H1 (cell line): ENCODE data around the gene MTERF1. TPM values are rescaled to one million over a fixed set of nuclear protein-coding genes. Genes with fewer than 3 reads are reported as not detected.

Experiments used
- CTCF ChIA-PET: fragments of 300-600 bp; sonication (Branson Sonifier 250); formaldehyde crosslinking; loops from one replicate; lab custom pipeline; 2021; ENCODE audit not compliant: partially characterized antibody; lab: Charles Lee
- POLR2A ChIA-PET: fragments of 300-600 bp; sonication (Branson Sonifier 250); formaldehyde crosslinking; loops from one replicate; lab custom pipeline; 2021; ENCODE audit warnings: inconsistent platforms; ENCODE audit not compliant: partially characterized antibody; lab: Charles Lee
- DNase-seq, 2 experiments: peaks; one replicate each; pipeline versions ENCODE4 v3.0.0 to v3.0.0-alpha.2; 2010 to 2022; ENCODE audit warnings: low spot score in 2 of 2, low read depth in 1 of 2, mixed read lengths in 1 of 2
- FAIRE-seq: peaks from 2 replicates; lab custom pipeline; 2011; peaks lifted over from hg19 to GRCh38; lab: Jason Lieb, UNC
- H2AFZ ChIP-seq: 2 replicates; pipeline ENCODE4 v1.8.1; 2012; ENCODE audit warnings: low read length, inconsistent platforms
- H2AK5ac ChIP-seq: 2 replicates; pipeline ENCODE4 v1.6.1; 2013; ENCODE audit warnings: low read depth, low read length
- H2BK120ac ChIP-seq: replicated peaks from 2 replicates; pipeline ENCODE3; 2013; ENCODE audit warnings: low read depth, low read length, inconsistent platforms
- H2BK12ac ChIP-seq: 2 replicates; pipeline ENCODE4 v1.6.1; 2013; ENCODE audit warnings: low read depth, low read length
- H2BK15ac ChIP-seq: 2 replicates; pipeline ENCODE4 v1.6.1; 2013; ENCODE audit warnings: low read length
- H2BK20ac ChIP-seq: 2 replicates; pipeline ENCODE4 v1.6.1; 2013; ENCODE audit warnings: low read length
- H2BK5ac ChIP-seq: 2 replicates; pipeline ENCODE4 v1.6.1; 2013; ENCODE audit warnings: low read depth, low read length
- H3K14ac ChIP-seq: 2 replicates; pipeline ENCODE4 v1.6.1; 2013; ENCODE audit warnings: inconsistent platforms; ENCODE audit not compliant: insufficient read length
- H3K18ac ChIP-seq: 2 replicates; pipeline ENCODE4 v1.6.1; 2013; ENCODE audit warnings: low read length; ENCODE audit errors: extremely low read depth
- H3K23ac ChIP-seq: 2 replicates; pipeline ENCODE4 v1.6.1; 2013; ENCODE audit warnings: inconsistent platforms; ENCODE audit not compliant: insufficient read length
- H3K23me2 ChIP-seq: 2 replicates; pipeline ENCODE4 v1.6.1; 2013; ENCODE audit warnings: low read depth, low read length
- H3K27ac ChIP-seq: 2 replicates; pipeline ENCODE4 v1.6.1; 2011; ENCODE audit warnings: low read depth, low read length, inconsistent platforms
- H3K27me3 ChIP-seq, 4 experiments: replicated peaks in 1 of 4; 1 replicate in 1 of 4; 2 replicates in 3 of 4; pipeline versions ENCODE4 v1.6.1 to v1.8.1; 2011 to 2013; ENCODE audit warnings: low read length in 3 of 4, mild to moderate bottlenecking in 3 of 4, inconsistent platforms in 2 of 4, mixed read lengths in 2 of 4, moderate library complexity in 1 of 4; ENCODE audit not compliant: control insufficient read depth in 3 of 4, insufficient read depth in 3 of 4; ENCODE audit errors: extremely low read depth in 1 of 4
- H3K36me3 ChIP-seq, 4 experiments: 2 replicates each; pipeline versions ENCODE4 v1.6.1 to v1.8.1; 2011 to 2013; ENCODE audit warnings: mild to moderate bottlenecking in 4 of 4, low read length in 3 of 4, moderate library complexity in 2 of 4, control low read depth in 1 of 4, inconsistent platforms in 1 of 4; ENCODE audit not compliant: insufficient read depth in 4 of 4, control insufficient read depth in 2 of 4
- H3K4ac ChIP-seq: replicated peaks from 2 replicates; pipeline ENCODE3; 2013; ENCODE audit warnings: low read length, low read depth, mixed read lengths, inconsistent platforms; ENCODE audit not compliant: insufficient read length
- H3K4me1 ChIP-seq, 4 experiments: replicated peaks in 1 of 4; 1 replicate in 1 of 4; 2 replicates in 3 of 4; pipeline versions ENCODE4 v1.6.1 to v1.8.1; 2011 to 2013; ENCODE audit warnings: low read length in 3 of 4, inconsistent platforms in 2 of 4, mixed read lengths in 1 of 4; ENCODE audit not compliant: insufficient read depth in 4 of 4, control insufficient read depth in 3 of 4
- H3K4me2 ChIP-seq, 2 experiments: 2 replicates each; pipeline versions ENCODE4 v1.6.1 to v1.8.1; 2011 to 2013; ENCODE audit warnings: low read depth in 2 of 2, low read length in 2 of 2, control low read depth in 1 of 2, inconsistent platforms in 1 of 2, mild to moderate bottlenecking in 1 of 2; ENCODE audit not compliant: insufficient read depth in 1 of 2
- H3K4me3 ChIP-seq, 4 experiments: fragments of 200-600, 300-600 bp in 1 of 4; sonication (generic), shearing (Covaris generic), sonication (Bioruptor Twin) in 1 of 4; 2 replicates each; pipeline versions ENCODE4 v1.5.1 to v1.8.1; 2011 to 2016; ENCODE audit warnings: low read length in 4 of 4, low read depth in 3 of 4, control low read depth in 2 of 4, inconsistent platforms in 2 of 4, mild to moderate bottlenecking in 2 of 4, mixed read lengths in 1 of 4, moderate library complexity in 1 of 4; ENCODE audit not compliant: insufficient read depth in 2 of 4; ENCODE audit errors: extremely low read depth in 1 of 4
- H3K56ac ChIP-seq: replicated peaks from 2 replicates; pipeline ENCODE3; 2013; ENCODE audit warnings: low read depth, mild to moderate bottlenecking, mixed read lengths, low read length, inconsistent platforms; ENCODE audit not compliant: insufficient read length
- H3K79me1 ChIP-seq: 2 replicates; pipeline ENCODE4 v1.6.1; 2013; ENCODE audit warnings: low read depth, low read length, control low read depth
- H3K79me2 ChIP-seq, 2 experiments: 2 replicates each; pipeline versions ENCODE4 v1.6.1 to v1.8.1; 2012 to 2013; ENCODE audit warnings: low read length in 2 of 2, mild to moderate bottlenecking in 2 of 2, inconsistent platforms in 1 of 2; ENCODE audit not compliant: insufficient read depth in 2 of 2, control insufficient read depth in 1 of 2
- H3K9ac ChIP-seq, 4 experiments: replicated peaks in 1 of 4; 1 replicate in 1 of 4; 2 replicates in 3 of 4; pipeline versions ENCODE4 v1.6.1 to v1.8.1; 2011 to 2013; ENCODE audit warnings: low read depth in 3 of 4, low read length in 3 of 4, control low read depth in 2 of 4, mild to moderate bottlenecking in 2 of 4, moderate library complexity in 2 of 4, inconsistent platforms in 1 of 4; ENCODE audit errors: extremely low read depth in 1 of 4
- H3K9me3 ChIP-seq, 2 experiments: 2 replicates each; pipeline versions ENCODE4 v1.6.1 to v1.8.1; 2012 to 2013; ENCODE audit warnings: mild to moderate bottlenecking in 2 of 2, moderate library complexity in 2 of 2, control low read depth in 1 of 2, inconsistent platforms in 1 of 2, low read depth in 1 of 2, low read length in 1 of 2, mixed read lengths in 1 of 2; ENCODE audit not compliant: insufficient read depth in 2 of 2
- H4K20me1 ChIP-seq, 2 experiments: replicated peaks in 1 of 2; 2 replicates each; pipeline versions ENCODE3 to v1.8.1; 2011 to 2013; ENCODE audit warnings: inconsistent platforms in 2 of 2, low read length in 2 of 2, mild to moderate bottlenecking in 1 of 2; ENCODE audit not compliant: insufficient read depth in 2 of 2, control insufficient read depth in 1 of 2
- H4K5ac ChIP-seq: 2 replicates; pipeline ENCODE4 v1.6.1; 2013; ENCODE audit warnings: low read length, low read depth, mixed read lengths, inconsistent platforms; ENCODE audit not compliant: insufficient read length
- H4K8ac ChIP-seq: 2 replicates; pipeline ENCODE4 v1.8.0; 2013; ENCODE audit warnings: mild to moderate bottlenecking, moderate library complexity, low read length, inconsistent platforms; ENCODE audit not compliant: insufficient read depth; ENCODE audit errors: extremely low read depth
- H4K91ac ChIP-seq: replicated peaks from 2 replicates; pipeline ENCODE3; 2013; ENCODE audit warnings: low read length, mixed read lengths, inconsistent platforms; ENCODE audit not compliant: insufficient read length
- ATF3 ChIP-seq: IDR thresholded peaks from 2 replicates; pipeline ENCODE4 v1.6.1; 2011; ENCODE audit warnings: low read depth, mild to moderate bottlenecking, low read length; ENCODE audit not compliant: insufficient read depth
- CHD2 ChIP-seq: IDR thresholded peaks from 2 replicates; pipeline ENCODE4 v1.6.1; 2012; ENCODE audit warnings: low read length, improper control_type of control experiment
- WGBS, 2 experiments: shearing (Covaris generic) in 1 of 2; methylation state at CpG; one replicate each; pipeline versions ENCODE4 v1.1.6 to v1.1.7; 2013 to 2015; ENCODE audit warnings: low lambda C conversion rate in 2 of 2, mixed read lengths in 2 of 2, inconsistent platforms in 1 of 2, low coverage in 1 of 2, missing lambda C conversion rate in 1 of 2; ENCODE audit not compliant: insufficient replicate concordance in 2 of 2, insufficient coverage in 1 of 2, insufficient read length in 1 of 2; ENCODE audit errors: extremely low coverage in 1 of 2, missing lambda C conversion rate in 1 of 2; 5-methylcytosine and 5-hydroxymethylcytosine counted together
- polyA plus RNA-seq, 7 experiments: library from polyadenylated mRNA; depleted of rRNA in 3 of 7; stranded (reverse) in 5 of 7; unstranded in 2 of 7; fragments of >200 nt in 5 of 7; fragments of 200-250 nt in 2 of 7; gene quantifications; 1 replicate in 5 of 7; 2 replicates in 1 of 7; 4 replicates in 1 of 7; pipeline versions ENCODE4 v1.2.1 to v1.2.3, GENCODE V29; 2011 to 2013; ENCODE audit warnings: missing spikeins in 2 of 7, mixed read lengths in 2 of 7
- total RNA-seq: library from RNA; stranded (reverse); fragmentation: NEBNext Ultra II Directional; extraction: Animal tissue kit (Norgen Biotek cat#: 25700); gene quantifications from 2 replicates; pipeline ENCODE4 v1.2.1, GENCODE V29; 2021

MTERF1 gene
- total and polyA plus RNA-seq, 2 of the 8 experiments (the other 6 are each of a cell fraction or from before 2014, with no cell fraction given), result 4.5 to 12.6 TPM

GRCh38 chr7:91880016-91880412 lies 488 bp downstream of the MTERF1 start:
- Histone ChIP-seq H2BK15ac (no peak overlapping the region), H3K27ac (no peak overlapping the region), H3K23ac (no peak overlapping the region), H3K79me2 (peaks cover 0 to 19% of the 10 kb centered on the region in 2 experiments; a peak in 3 of 4 replicates), H3K14ac (no peak overlapping the region), H3K4me2 (peak overlapping the region; percentile 46 to 90), H2AFZ (peak overlapping the region; percentile 93), H3K27me3 (no peaks in the 10 kb centered on the region; a peak in 1 of 7 replicates), H3K9me3 (no peaks in the 10 kb centered on the region), H4K5ac (peak overlapping the region; percentile 8), H2AK5ac (no peak overlapping the region), H2BK5ac (no peak overlapping the region; the same call in 1 of the 2 replicates), H3K4ac (no peak overlapping the region), H3K4me1 (peaks cover 0 to 2% (median 0%) of the 10 kb centered on the region in 4 experiments; a peak in 1 of 7 replicates), H4K20me1 (no peaks in the 10 kb centered on the region), H2BK20ac (no peak overlapping the region), H3K4me3 (peak overlapping the region; percentile 76 to 95 (median 90)), H3K23me2 (peaks cover 7% of the 10 kb centered on the region), H4K8ac (no peak overlapping the region), H3K56ac (peak overlapping the region; percentile 0), H2BK120ac (no peak overlapping the region), H3K79me1 (0 out of 2 replicates have a peak, but pooled peaks cover 3% of the 10 kb centered on the region), H4K91ac (no peak overlapping the region), H3K36me3 (no peaks in the 10 kb centered on the region), H2BK12ac (no peak overlapping the region), H3K9ac (peak overlapping the region; percentile 77 to 84 (median 78)), H3K18ac (no peak overlapping the region)
- FAIRE-seq (no peak), DNase-seq (no peak)
- CTCF ChIA-PET, result interaction anchor here (0.5 to 2.0 kb wide), 25 partner anchors 9 to 1793 kb away, joined by 3 to 13 read pairs (median 4); partner anchors contain the start of genes AKAP9, ANKIB1 and KRIT1
- TF ChIP-seq CHD2 (peak; percentile 41; the same call in 1 of the 2 replicates), ATF3 (no peak)
- POLR2A ChIA-PET, result interaction anchor here (0.8 to 1.7 kb wide), 6 partner anchors 9 to 63 kb away, joined by 3 to 5 read pairs (median 4); partner anchors contain the start of gene AKAP9
- WGBS, 2 experiments, result 11% methylated on average over 9 of the region's 9 CpGs; no CpG with 5 or more reads in 1 of the 2 experiments
